ENCODE data around the gene PTOV1.

The PTOV1 gene

GRCh38 chr19:49850221-49850486 is 805 bp upstream of the PTOV1 start:
- Histone ChIP-seq H3K4me3 (ENCODE audit: low read length) (peak overlapping the region; percentile 96), H3K36me3 (ENCODE audit: control insufficient read depth, insufficient read depth, low read length) (no peaks in the 10 kb centered on the region), H3K27me3 (ENCODE audit: control insufficient read depth, insufficient read depth, low read length) (no peaks in the 10 kb centered on the region), H3K4me1 (ENCODE audit: control insufficient read depth, insufficient read depth, low read length) (peaks cover 19% of the 10 kb centered on the region), H3K27ac (ENCODE audit: low read depth, low read length) (peak overlapping the region; percentile 100), H3K9ac (ENCODE audit: low read length) (peak overlapping the region; percentile 32)

GRCh38 chr19:49851456-49852259 is 699 bp downstream of the PTOV1 start:
- Histone ChIP-seq H3K36me3 (ENCODE audit: control insufficient read depth, insufficient read depth, low read length) (peaks cover 2% of the 10 kb centered on the region), H3K27me3 (ENCODE audit: control insufficient read depth, insufficient read depth, low read length) (no peaks in the 10 kb centered on the region), H3K9ac (ENCODE audit: low read length) (no peak overlapping the region), H3K4me1 (ENCODE audit: control insufficient read depth, insufficient read depth, low read length) (peaks cover 19% of the 10 kb centered on the region), H3K4me3 (ENCODE audit: low read length) (peak overlapping the region; percentile 96), H3K27ac (ENCODE audit: low read depth, low read length) (peak overlapping the region; percentile 100)

- Histone ChIP-seq H3K4me1 (ENCODE audit: control insufficient read depth, insufficient read depth, low read length) (peaks cover 19% of the 10 kb centered on the region), H3K4me3 (ENCODE audit: low read length) (peak overlapping the region; percentile 78), H3K36me3 (ENCODE audit: control insufficient read depth, insufficient read depth, low read length) (peaks cover 9% of the 10 kb centered on the region), H3K9ac (ENCODE audit: low read length) (no peak overlapping the region), H3K27me3 (ENCODE audit: control insufficient read depth, insufficient read depth, low read length) (no peaks in the 10 kb centered on the region), H3K27ac (ENCODE audit: low read depth, low read length) (peak overlapping the region; percentile 14)
Observed at GRCh38 chr19:49852631-49853126, 1.7 kb downstream of the PTOV1 start.

GRCh38 chr19:49853852-49854377 is 3.0 kb downstream of the PTOV1 start:
- Histone ChIP-seq H3K27me3 (ENCODE audit: control insufficient read depth, insufficient read depth, low read length) (no peaks in the 10 kb centered on the region), H3K9ac (ENCODE audit: low read length) (no peak overlapping the region), H3K27ac (ENCODE audit: low read depth, low read length) (no peak overlapping the region), H3K4me1 (ENCODE audit: control insufficient read depth, insufficient read depth, low read length) (peaks cover 19% of the 10 kb centered on the region), H3K36me3 (ENCODE audit: control insufficient read depth, insufficient read depth, low read length) (peaks cover 20% of the 10 kb centered on the region), H3K4me3 (ENCODE audit: low read length) (no peak overlapping the region)

- Histone ChIP-seq H3K4me1 (ENCODE audit: control insufficient read depth, insufficient read depth, low read length) (peaks cover 19% of the 10 kb centered on the region), H3K27me3 (ENCODE audit: control insufficient read depth, insufficient read depth, low read length) (no peaks in the 10 kb centered on the region), H3K4me3 (ENCODE audit: low read length) (no peak overlapping the region), H3K36me3 (ENCODE audit: control insufficient read depth, insufficient read depth, low read length) (peaks cover 22% of the 10 kb centered on the region), H3K9ac (ENCODE audit: low read length) (no peak overlapping the region), H3K27ac (ENCODE audit: low read depth, low read length) (no peak overlapping the region)
Observed at GRCh38 chr19:49854378-49855263, 3.7 kb downstream of the PTOV1 start.

GRCh38 chr19:49855277-49855675 is 4.3 kb downstream of the PTOV1 start:
- no peak overlapping the region for H3K9ac ChIP-seq (ENCODE audit: low read length)
- peaks cover 23% of the 10 kb centered on the region for H3K36me3 ChIP-seq (ENCODE audit: control insufficient read depth, insufficient read depth, low read length)
- H3K4me3 ChIP-seq (ENCODE audit: low read length) = no peak overlapping the region
- H3K4me1 ChIP-seq (ENCODE audit: control insufficient read depth, insufficient read depth, low read length) = peaks cover 13% of the 10 kb centered on the region
- no peak overlapping the region for H3K27ac ChIP-seq (ENCODE audit: low read depth, low read length)
- no peaks in the 10 kb centered on the region for H3K27me3 ChIP-seq (ENCODE audit: control insufficient read depth, insufficient read depth, low read length)

GRCh38 chr19:49855676-49856573 is 5.0 kb downstream of the PTOV1 start:
- Histone ChIP-seq H3K27me3 (ENCODE audit: control insufficient read depth, insufficient read depth, low read length) (no peaks in the 10 kb centered on the region), H3K4me3 (ENCODE audit: low read length) (no peak overlapping the region), H3K4me1 (ENCODE audit: control insufficient read depth, insufficient read depth, low read length) (peaks cover 12% of the 10 kb centered on the region), H3K36me3 (ENCODE audit: control insufficient read depth, insufficient read depth, low read length) (peaks cover 26% of the 10 kb centered on the region), H3K9ac (ENCODE audit: low read length) (no peak overlapping the region), H3K27ac (ENCODE audit: low read depth, low read length) (no peak overlapping the region)

GRCh38 chr19:49856574-49857021 is 5.6 kb downstream of the PTOV1 start:
- Histone ChIP-seq H3K27ac (ENCODE audit: low read depth, low read length) (no peak overlapping the region), H3K36me3 (ENCODE audit: control insufficient read depth, insufficient read depth, low read length) (peaks cover 26% of the 10 kb centered on the region), H3K4me1 (ENCODE audit: control insufficient read depth, insufficient read depth, low read length) (peaks cover 12% of the 10 kb centered on the region), H3K27me3 (ENCODE audit: control insufficient read depth, insufficient read depth, low read length) (no peaks in the 10 kb centered on the region), H3K9ac (ENCODE audit: low read length) (no peak overlapping the region), H3K4me3 (ENCODE audit: low read length) (no peak overlapping the region)

- peaks cover 8% of the 10 kb centered on the region for H3K4me1 ChIP-seq (ENCODE audit: control insufficient read depth, insufficient read depth, low read length)
- no peak overlapping the region for H3K4me3 ChIP-seq (ENCODE audit: low read length)
- no peak overlapping the region for H3K9ac ChIP-seq (ENCODE audit: low read length)
- peaks cover 26% of the 10 kb centered on the region for H3K36me3 ChIP-seq (ENCODE audit: control insufficient read depth, insufficient read depth, low read length)
- H3K27me3 ChIP-seq (ENCODE audit: control insufficient read depth, insufficient read depth, low read length) = no peaks in the 10 kb centered on the region
- no peak overlapping the region for H3K27ac ChIP-seq (ENCODE audit: low read depth, low read length)
Observed at GRCh38 chr19:49857061-49857837, 6.3 kb downstream of the PTOV1 start.

GRCh38 chr19:49857838-49858087 is 6.8 kb downstream of the PTOV1 start:
- Histone ChIP-seq H3K4me1 (ENCODE audit: control insufficient read depth, insufficient read depth, low read length) (peaks cover 3% of the 10 kb centered on the region), H3K9ac (ENCODE audit: low read length) (no peak overlapping the region), H3K27me3 (ENCODE audit: control insufficient read depth, insufficient read depth, low read length) (no peaks in the 10 kb centered on the region), H3K36me3 (ENCODE audit: control insufficient read depth, insufficient read depth, low read length) (peaks cover 26% of the 10 kb centered on the region), H3K27ac (ENCODE audit: low read depth, low read length) (no peak overlapping the region), H3K4me3 (ENCODE audit: low read length) (no peak overlapping the region)

- no peaks in the 10 kb centered on the region for H3K27me3 ChIP-seq (ENCODE audit: control insufficient read depth, insufficient read depth, low read length)
- peaks cover 26% of the 10 kb centered on the region for H3K36me3 ChIP-seq (ENCODE audit: control insufficient read depth, insufficient read depth, low read length)
- H3K4me1 ChIP-seq (ENCODE audit: control insufficient read depth, insufficient read depth, low read length) = peaks cover 2% of the 10 kb centered on the region
- H3K4me3 ChIP-seq (ENCODE audit: low read length) = no peak overlapping the region
- H3K9ac ChIP-seq (ENCODE audit: low read length) = no peak overlapping the region
- H3K27ac ChIP-seq (ENCODE audit: low read depth, low read length) = no peak overlapping the region
Observed at GRCh38 chr19:49858088-49858985, 7.4 kb downstream of the PTOV1 start.

All from rectal smooth muscle tissue (tissue), 1 donor.